SIG-M5 treated with dmso at 0.1 percent for 504 hours (cell line): ENCODE data around the gene RPS6KB2.

Source experiments
- DNase-seq: peaks from one replicate; lab custom pipeline; 2025; ENCODE audit not compliant: unreplicated experiment; lab: John Stamatoyannopoulos, UW

Gene RPS6KB2

GRCh38 chr11:67410369-67410831, 17.9 kb upstream of the RPS6KB2 start:
- DNase-seq = no peak

- no peak for DNase-seq
Observed at GRCh38 chr11:67410984-67411784, 17.1 kb upstream of the RPS6KB2 start.

DNA sequence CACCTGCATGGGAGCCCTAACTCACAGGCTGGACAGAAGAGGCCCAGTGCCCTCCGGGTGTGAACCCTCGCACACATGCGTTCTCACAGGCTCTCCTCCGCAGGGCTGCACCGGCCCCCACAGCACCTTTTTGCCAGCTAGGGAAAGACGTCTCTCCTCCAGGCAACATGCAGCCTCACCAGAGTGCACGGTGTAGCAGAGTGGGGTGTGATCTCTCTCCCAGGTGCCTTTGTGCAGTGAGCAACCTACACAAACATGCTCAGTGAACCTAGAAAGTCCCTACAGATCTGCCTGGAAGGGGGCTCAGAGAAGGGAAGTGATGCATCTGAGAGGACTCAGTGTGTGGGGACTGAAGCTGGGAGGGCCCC, 16.5 kb upstream of the RPS6KB2 start:
- DNase-seq = no peak

GRCh38 chr11:67412495-67413179, 15.7 kb upstream of the RPS6KB2 start:
- no peak for DNase-seq

- no peak for DNase-seq
Observed at GRCh38 chr11:67413266-67413849, 14.9 kb upstream of the RPS6KB2 start.

DNA sequence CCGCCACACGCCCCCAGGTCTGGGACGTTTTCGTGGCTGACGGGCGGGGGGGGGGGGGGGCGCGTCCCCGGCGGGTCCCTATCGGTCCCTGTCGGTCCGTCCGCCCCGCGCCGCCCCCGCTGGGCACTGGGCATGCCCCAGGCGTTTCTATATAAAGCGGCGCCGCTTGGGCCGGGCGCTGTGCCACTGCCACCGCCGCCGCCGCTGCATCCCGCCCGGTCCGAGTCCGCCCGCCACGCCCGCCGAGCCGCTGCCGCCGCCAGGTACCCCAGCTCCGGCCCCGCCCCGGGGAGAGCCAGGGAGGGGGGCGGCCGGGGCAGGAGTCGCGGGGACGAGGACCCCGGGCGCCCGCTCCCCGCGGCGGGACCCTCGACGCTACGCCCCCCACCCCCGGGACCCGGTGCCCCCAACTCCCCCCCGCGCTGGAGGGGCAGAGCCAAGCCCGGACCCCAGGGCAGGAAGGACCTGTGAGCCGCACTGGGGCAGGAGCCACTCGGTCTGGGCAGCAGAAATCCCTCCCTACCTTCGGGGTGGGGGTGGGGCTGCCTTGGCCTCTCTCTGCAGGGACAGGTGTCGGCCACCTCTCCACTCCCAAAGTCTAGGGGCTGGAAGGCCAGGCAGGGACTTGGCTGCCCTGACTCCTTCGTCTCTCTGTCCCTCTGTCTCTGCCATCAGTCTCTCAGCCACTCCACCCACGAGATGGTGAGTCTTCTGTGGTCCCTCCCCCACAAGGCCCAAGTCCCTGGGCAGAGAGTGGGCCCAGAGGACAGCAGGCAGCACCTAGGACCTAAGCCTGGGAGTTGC, 12.6 kb upstream of the RPS6KB2 start, which contains the start of gene CARNS1:
Gene CARNS1, plus strand, starts transcription at position 178 of the 804 bp plus-strand sequence. Its CDS starts 522 bp downstream, at position 700.
- no peak for DNase-seq

DNA sequence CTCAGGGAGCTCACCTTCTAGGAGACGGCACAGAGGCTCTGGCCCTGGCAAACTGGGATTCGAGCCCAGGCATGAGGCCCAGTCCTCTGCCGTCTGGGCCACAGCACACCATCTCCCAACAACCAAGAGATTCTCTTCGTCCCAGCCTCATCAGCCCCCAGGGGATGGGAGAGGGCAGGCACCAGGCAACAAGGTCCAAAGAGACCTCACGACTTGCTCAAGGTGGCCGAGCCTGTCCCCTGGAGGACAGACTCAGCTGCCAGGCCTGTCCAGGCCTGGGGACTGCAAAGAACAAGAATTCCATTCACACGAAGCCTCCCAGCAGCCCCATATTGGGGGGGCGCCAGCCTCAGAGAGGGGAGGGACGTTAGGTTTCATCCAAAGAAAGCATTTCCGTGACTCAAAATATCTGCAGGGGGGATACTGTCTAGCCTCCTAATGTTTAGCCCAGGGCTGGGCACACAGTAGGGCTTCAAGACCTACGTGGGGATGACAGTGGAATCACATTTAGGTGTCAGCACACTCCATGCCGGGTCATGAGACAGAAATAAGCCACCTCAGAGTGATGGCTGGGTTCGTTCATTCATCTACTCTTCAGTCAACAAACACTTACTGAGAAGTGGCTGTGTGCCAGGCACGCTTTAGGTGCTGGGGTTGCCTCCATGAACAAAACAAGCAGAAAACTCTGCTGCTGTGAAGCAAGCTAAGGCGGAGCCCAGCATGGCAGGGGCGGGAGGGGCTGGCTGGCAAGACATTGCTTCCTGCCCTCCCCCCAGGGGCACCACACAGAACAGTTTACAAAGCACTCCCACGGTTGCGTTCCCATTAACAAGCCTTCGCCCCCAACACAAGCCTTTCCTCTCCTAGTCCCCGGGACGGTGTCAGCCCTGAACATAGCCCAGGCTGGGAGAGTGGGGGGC, 11.6 kb upstream of the RPS6KB2 start:
- DNase-seq = no peak

- DNase-seq = no peak
Observed at GRCh38 chr11:67417425-67417824, 10.9 kb upstream of the RPS6KB2 start.

DNA sequence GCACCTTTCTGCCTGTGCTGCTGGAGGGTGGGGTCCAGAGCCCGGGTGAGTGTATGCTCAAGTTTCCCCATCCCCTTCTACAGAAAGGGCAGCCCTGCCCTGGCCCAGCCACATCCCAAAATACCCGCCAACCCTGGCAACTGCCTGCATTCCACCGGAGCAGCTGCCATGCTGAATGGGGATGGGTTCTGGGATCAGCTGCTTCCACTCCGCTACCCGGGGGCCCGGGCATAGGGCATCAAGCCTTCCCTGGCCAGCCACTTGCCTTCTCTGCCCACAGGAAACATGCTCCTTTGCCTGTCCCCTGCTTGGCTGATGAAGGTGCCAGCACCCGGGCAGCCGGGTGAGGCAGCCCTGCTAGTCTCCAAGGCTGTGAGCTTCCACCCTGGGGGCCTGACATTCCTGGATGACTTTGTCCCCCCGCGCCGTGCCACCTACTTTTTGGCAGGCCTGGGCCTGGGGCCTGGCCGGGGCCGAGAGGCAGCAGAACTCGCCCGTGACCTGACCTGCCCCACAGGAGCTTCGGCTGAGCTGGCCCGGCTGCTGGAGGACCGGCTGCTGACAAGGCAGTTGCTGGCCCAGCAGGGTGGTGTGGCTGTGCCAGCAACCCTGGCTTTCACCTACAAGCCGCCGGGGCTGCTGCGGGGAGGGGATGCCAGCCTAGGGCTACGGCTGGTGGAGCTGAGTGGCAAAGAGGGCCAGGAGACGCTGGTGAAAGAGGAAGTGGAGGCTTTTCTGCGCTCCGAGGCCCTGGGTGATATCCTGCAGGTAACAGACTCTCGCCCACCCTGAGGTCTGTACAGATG, 9.6 kb upstream of the RPS6KB2 start:
- DNase-seq = no peak

- no peak for DNase-seq
Observed at GRCh38 chr11:67419325-67420049, 8.8 kb upstream of the RPS6KB2 start.

- DNase-seq = no peak
Observed at GRCh38 chr11:67420147-67420645, 8.1 kb upstream of the RPS6KB2 start.

DNA sequence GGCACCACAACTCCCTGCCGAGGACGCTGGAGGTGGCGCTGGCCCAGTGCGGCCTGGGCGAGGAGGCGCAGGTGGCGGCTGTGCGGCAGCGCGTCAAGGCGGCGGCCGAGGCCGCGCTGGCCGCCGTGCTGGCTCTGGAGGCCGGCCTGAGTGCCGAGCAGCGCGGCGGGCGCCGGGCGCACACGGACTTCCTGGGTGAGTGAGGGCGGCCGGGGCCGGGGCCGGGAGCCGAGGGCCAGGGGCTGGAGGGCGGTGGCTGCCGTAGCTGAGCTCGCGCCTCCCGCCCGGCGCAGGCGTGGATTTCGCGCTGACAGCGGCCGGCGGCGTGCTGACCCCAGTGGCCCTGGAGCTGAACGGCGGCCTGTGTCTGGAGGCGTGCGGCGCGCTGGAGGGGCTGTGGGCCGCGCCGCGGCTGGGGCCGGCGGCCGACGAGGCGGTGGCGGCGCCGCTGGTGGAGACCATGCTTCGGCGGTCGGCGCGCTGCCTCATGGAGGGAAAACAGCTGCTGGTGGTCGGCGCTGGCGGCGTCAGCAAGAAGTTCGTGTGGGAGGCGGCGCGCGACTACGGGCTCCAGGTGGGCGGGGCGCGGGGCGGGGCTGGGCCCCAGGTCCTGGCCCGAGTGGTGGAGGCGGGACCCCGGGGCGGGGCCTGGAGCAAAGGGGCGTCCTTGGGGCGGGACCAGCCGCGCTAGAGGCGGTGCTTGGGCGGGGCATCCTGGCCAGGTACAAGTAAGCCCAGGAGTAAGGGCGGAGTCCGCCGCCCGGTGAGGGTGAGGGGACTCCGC, 7.5 kb upstream of the RPS6KB2 start:
- DNase-seq = peak; percentile 86

DNA sequence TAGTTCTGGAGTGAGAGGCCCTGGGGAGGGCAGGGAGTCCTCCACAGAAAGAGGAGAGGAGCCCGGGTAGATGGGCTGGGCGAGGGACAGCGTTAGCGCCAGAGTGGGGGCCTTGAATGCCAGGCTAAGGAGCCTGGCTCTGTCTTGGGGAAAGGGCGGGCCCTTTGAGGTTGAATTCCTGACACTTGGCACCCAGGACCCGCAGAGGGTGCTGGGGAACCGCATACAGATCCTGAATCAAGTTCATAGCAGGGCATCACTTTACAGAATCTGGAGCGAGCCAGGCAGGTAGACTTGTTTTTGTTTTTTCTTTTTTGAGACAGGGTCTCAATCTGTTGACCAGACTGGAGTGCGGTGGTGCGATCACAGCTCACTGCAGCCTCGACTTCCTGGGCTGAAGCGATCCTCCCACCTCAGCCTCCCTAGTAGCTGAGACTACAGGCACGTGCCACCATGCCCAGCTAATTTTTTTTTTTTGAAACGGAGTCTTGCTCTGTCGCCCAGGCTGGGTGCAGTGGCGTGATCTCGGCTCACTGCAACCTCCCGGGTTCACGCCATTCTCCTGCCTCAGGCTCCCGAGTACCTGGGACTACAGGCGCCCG, 6.8 kb upstream of the RPS6KB2 start:
- no peak for DNase-seq

DNA sequence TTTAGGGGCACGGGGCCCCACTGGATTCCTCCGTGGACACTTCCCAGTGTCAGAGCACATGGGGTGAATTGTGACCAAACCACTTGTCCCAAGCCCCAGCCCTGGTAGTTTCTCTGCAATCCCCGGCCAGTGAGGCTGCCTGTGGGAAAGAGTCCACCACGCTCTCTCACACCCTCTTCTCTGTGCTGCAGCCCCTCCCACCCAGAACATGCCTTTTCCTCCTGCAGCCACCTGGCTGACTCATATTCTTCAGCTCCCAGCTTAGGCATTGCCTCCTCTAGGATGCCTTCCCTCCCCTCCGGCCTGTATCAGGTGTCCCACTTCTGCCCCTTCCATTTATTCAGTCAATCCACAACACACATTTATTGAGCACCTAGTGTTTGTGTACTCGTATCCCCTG, 5.4 kb upstream of the RPS6KB2 start:
- DNase-seq = no peak

DNA sequence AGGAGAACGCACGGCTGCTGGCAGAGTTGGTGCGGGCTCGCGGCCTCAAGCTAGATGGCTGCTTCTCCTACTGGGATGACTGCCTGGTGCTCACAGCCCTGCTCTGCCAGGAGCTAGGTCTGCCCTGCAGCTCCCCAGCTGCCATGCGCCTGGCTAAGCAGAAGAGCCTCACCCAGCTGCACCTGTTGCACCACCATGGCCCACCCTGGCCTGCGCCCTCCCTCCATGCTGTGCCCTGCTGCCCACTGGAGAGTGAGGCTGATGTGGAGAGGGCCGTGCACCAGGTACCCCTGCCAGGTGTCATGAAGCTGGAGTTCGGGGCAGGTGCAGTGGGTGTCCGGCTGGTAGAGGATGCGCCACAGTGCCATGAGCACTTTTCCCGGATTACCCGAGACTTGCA, 4.8 kb upstream of the RPS6KB2 start:
- no peak for DNase-seq

- no peak for DNase-seq
Observed at GRCh38 chr11:67423891-67424613, 4.2 kb upstream of the RPS6KB2 start.
